22Rv1 (cell line): ENCODE results near the gene SLIT2.

Experiments
- H3K27ac ChIP-seq: fragments of 450-650 bp; 2 replicates; pipeline ENCODE4 v1.5.1; 2017
- CTCF ChIP-seq: fragments of 450-650 bp; IDR thresholded peaks from 2 replicates; pipeline ENCODE4 v1.5.1; 2017; ENCODE audit warnings: mild to moderate bottlenecking
- ZFX ChIP-seq: fragments of 450-650 bp; IDR thresholded peaks from 2 replicates; pipeline ENCODE4 v1.6.1; 2017; ENCODE audit warnings: antibody characterized with exemption, borderline replicate concordance

SLIT2 gene

GRCh38 chr4:20249333-20249732 is 2.4 kb upstream of the SLIT2 start:
- H3K27ac ChIP-seq: no peak overlapping the region
- TF ChIP-seq ZFX: no peak
- peak; percentile 77 for TF ChIP-seq CTCF

- TF ChIP-seq CTCF: no peak
- TF ChIP-seq ZFX: no peak
- H3K27ac ChIP-seq: peak overlapping the region; percentile 72; the same call in 1 of the 2 replicates
These were observed 492 bp upstream of the SLIT2 start for GRCh38 chr4:20251031-20251795.

GRCh38 chr4:20252656-20253282 is 1.1 kb downstream of the SLIT2 start:
- TF ChIP-seq CTCF (no peak), ZFX (no peak)
- peak overlapping the region; percentile 72 for H3K27ac ChIP-seq

GRCh38 chr4:20253283-20253734 is 1.6 kb downstream of the SLIT2 start:
- H3K27ac ChIP-seq: no peak overlapping the region

GRCh38 chr4:20253735-20254409 is 2.2 kb downstream of the SLIT2 start:
- H3K27ac ChIP-seq: no peak overlapping the region
- TF ChIP-seq ZFX: no peak
- TF ChIP-seq CTCF: no peak

More at GRCh38 chr4:20253283-20253734, 1.6 kb downstream of the SLIT2 start:
- TF ChIP-seq CTCF (no peak), ZFX (no peak)

- no peak overlapping the region for H3K27ac ChIP-seq
These were observed 3.0 kb downstream of the SLIT2 start for GRCh38 chr4:20254511-20255250.

More at GRCh38 chr4:20254511-20255250, 3.0 kb downstream of the SLIT2 start:
- TF ChIP-seq ZFX (no peak), CTCF (no peak)
